DMS114 treated with DMSO at 0.1 percent for 48 hours (cell line): Measurements from ENCODE around the gene CMPK2.

Experiments
- DNase-seq: peaks from one replicate; lab custom pipeline; 2025; ENCODE audit not compliant: unreplicated experiment; lab: John Stamatoyannopoulos, UW

Gene CMPK2

DNA sequence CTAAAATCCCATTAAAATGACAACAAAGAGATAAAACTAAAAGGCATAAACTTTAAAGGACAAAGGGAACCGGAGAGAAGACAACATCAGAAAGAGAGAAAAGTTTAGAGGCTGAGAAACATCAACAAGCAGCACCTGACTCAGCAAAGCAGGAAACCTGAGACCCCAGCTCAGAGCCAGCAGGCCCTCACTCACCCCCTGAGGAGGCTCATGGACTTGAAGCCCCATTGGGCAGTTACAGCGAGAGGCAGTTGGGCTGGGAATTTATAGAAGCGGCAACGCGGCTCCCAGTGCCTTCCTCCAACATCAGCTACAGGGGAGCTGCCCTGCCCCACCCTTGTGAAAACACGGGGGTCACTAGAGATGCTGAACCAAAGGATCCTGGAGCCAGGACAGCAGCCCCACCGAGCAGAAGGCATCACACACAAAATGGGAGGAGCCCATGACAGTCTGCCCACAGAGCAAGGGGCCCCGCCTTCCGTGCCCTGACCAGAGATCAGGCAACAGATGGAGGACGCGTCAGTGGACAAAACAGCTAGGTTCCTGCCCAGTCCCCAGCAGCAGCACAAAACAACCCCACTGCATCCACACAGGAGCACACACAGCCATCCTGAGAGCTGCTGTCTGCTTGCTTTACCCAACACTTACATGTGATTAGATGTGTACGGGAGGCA, 52.7 kb downstream of the CMPK2 start:
- DNase-seq: no peak

DNA sequence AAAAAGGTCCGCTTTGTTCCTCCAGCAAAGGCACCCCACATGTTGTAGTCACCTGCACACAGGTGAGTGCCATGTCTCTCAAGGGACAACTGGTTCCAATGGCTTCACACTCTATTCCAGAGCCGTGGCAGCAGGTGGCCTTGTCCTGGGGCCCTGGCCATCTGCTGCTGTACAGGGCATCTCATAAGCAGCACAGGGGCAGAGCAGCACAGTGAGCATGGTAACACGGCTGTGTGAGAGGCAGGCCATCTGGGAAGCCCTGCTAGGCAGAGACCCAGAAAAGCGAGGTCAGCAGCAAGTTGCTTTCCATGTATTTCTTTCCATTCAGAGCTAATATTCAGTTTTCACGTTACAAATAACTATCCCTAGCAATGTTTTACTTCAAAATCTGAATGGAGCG, 54.7 kb downstream of the CMPK2 start:
- no peak for DNase-seq

DNA sequence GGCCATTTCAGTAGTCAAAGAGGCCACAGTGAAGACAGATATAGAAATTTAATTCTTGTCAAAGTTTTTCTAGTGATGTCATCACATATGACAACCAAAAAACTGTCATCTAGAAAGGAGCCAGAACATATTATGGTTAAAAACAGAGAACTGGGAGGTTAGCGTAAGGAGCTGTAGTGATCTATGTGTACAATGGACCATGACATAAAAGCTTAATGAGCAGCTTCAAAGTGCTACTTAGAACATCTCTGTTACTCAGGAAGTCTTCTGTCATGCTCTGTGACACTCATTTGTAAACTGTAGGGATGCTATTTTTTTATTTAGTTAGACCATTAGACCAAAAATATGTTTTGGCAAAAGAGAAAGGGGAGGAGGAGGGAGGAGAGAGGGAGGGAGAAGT, 57.3 kb downstream of the CMPK2 start:
- no peak for DNase-seq

DNA sequence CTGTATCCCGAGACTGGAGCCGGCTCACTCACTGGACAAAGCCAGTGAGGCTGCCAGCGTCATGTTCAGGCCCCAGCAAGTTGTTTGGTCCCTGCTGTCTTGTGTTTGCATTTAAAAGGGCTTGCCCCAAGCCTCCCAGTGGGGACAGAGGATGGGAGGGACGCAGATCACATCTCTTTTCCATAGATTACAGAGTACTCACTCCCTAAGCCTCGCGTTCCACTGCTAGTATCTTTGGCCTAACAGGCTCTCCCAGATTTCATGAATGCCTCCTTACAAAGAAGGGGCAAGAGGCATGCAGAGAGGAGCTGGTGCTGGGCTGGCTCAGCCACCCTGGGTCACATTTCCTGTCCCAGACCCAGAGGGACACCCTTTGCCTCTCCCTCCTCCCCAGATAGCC, 59.1 kb downstream of the CMPK2 start:
- DNase-seq: no peak

DNA sequence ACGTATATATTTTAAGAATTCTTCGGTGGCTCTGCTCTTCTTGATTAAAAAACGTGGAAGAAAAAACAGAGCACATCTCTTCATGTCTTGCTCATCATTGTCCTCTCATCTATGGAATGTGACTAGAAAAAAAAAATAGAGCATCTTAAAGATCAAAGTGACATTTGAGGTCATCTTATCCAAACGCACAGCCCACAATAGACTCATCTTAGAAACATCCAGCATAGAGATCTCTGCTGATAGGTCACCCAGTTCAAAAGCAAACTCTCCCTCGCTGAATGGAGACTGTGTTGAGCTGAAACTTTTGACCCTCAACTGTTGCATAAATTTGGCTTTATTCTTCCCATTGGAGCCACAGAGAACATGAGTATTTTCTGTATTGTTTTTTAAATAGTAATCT, 65.2 kb downstream of the CMPK2 start:
- no peak for DNase-seq
